Measurements from ENCODE around the gene SLC25A21. TPM values are rescaled to one million over a fixed set of nuclear protein-coding genes. Genes with fewer than 3 reads are reported as not detected.

Gene SLC25A21
- polyA plus RNA-seq, 2 of the 4 experiments (the other 2 are of a cell fraction) = 0.68 to 1.4 TPM

DNA sequence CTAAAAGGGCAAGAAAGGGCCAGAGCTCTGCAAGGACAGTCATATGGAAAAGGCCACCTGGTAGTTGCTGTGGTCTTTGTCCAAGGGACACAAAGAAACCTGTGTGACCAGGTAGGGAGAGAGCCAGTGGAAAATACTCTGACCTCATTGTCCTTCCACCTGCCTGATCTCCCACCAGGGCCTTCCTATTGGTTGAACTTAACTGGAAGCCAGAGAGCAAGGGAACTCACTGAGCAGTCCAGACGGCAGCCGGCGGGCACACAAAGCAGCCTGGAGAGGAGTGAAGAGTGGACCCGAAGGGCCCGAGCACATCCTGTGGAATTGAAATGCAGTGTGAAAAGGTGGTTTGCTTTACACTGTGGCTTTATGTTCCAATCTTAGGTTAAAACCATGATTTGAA, 120.7 kb downstream of the SLC25A21 start:
- no peak overlapping the region for H3K27ac ChIP-seq
- no peaks in the 10 kb centered on the region for H3K9me3 ChIP-seq
- DNase-seq (ENCODE audit: low read depth in 1 of 2, low spot score in 1 of 2) (no peak), FAIRE-seq (no peak), ATAC-seq (no peak)
- POLR2A ChIA-PET = no interaction called here
- peaks cover 10% of the 10 kb centered on the region; the same call in 1 of the 3 replicates for H3K4me1 ChIP-seq
- H3K4me2 ChIP-seq = no peak overlapping the region
- TF ChIP-seq BHLHE40 (IDR thresholded peaks at IDR 0.05; ENCODE audit: low read depth, low read length) = no peak
- no peak for TF ChIP-seq MAZ (IDR thresholded peaks at IDR 0.05; ENCODE audit: borderline replicate concordance, low read depth, low read length)
- TF ChIP-seq EP300 (IDR thresholded peaks at IDR 0.05) = no peak
- TF ChIP-seq RAD21 (conservative IDR thresholded peaks at IDR 0.05 in 1 of 2, IDR thresholded peaks at IDR 0.05 in 1 of 2) = no peak
- TF ChIP-seq EHMT2 (IDR thresholded peaks at IDR 0.05; ENCODE audit: low read depth) = no peak
- no peak for TF ChIP-seq CBX8 (IDR thresholded peaks at IDR 0.05)
- TF ChIP-seq POLR2A (IDR thresholded peaks at IDR 0.05; ENCODE audit: low read length) = no peak
- no peak for TF ChIP-seq NFE2L2 (conservative IDR thresholded peaks at IDR 0.05; ENCODE audit: low read length)
- TF ChIP-seq, protein P1, sequence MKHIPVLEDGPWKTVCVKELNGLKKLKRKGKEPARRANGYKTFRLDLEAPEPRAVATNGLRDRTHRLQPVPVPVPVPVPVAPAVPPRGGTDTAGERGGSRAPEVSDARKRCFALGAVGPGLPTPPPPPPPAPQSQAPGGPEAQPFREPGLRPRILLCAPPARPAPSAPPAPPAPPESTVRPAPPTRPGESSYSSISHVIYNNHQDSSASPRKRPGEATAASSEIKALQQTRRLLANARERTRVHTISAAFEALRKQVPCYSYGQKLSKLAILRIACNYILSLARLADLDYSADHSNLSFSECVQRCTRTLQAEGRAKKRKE (CRISPR knock-in tag; IDR thresholded peaks at IDR 0.05; ENCODE audit: low read depth) = no peak
- TF ChIP-seq EHF (CRISPR knock-in tag; IDR thresholded peaks at IDR 0.05) = no peak
- no peak for TF ChIP-seq MAFK (IDR thresholded peaks at IDR 0.05; ENCODE audit: partially characterized antibody)
- no peak for TF ChIP-seq ZSCAN20 (CRISPR knock-in tag; IDR thresholded peaks at IDR 0.05)
- TF ChIP-seq, protein P2, sequence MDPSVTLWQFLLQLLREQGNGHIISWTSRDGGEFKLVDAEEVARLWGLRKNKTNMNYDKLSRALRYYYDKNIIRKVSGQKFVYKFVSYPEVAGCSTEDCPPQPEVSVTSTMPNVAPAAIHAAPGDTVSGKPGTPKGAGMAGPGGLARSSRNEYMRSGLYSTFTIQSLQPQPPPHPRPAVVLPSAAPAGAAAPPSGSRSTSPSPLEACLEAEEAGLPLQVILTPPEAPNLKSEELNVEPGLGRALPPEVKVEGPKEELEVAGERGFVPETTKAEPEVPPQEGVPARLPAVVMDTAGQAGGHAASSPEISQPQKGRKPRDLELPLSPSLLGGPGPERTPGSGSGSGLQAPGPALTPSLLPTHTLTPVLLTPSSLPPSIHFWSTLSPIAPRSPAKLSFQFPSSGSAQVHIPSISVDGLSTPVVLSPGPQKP (IDR thresholded peaks at IDR 0.05; ENCODE audit: low read depth, low read length) = no peak
- no peak for TF ChIP-seq RNF2 (IDR thresholded peaks at IDR 0.05; ENCODE audit: borderline replicate concordance, low read depth)
- no peak for TF ChIP-seq MYC (IDR thresholded peaks at IDR 0.05; ENCODE audit: borderline replicate concordance, low read length)
- TF ChIP-seq, protein P3, sequence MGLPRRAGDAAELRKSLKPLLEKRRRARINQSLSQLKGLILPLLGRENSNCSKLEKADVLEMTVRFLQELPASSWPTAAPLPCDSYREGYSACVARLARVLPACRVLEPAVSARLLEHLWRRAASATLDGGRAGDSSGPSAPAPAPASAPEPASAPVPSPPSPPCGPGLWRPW (IDR thresholded peaks at IDR 0.05) = no peak
- TF ChIP-seq, protein P4, sequence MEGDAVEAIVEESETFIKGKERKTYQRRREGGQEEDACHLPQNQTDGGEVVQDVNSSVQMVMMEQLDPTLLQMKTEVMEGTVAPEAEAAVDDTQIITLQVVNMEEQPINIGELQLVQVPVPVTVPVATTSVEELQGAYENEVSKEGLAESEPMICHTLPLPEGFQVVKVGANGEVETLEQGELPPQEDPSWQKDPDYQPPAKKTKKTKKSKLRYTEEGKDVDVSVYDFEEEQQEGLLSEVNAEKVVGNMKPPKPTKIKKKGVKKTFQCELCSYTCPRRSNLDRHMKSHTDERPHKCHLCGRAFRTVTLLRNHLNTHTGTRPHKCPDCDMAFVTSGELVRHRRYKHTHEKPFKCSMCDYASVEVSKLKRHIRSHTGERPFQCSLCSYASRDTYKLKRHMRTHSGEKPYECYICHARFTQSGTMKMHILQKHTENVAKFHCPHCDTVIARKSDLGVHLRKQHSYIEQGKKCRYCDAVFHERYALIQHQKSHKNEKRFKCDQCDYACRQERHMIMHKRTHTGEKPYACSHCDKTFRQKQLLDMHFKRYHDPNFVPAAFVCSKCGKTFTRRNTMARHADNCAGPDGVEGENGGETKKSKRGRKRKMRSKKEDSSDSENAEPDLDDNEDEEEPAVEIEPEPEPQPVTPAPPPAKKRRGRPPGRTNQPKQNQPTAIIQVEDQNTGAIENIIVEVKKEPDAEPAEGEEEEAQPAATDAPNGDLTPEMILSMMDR (IDR thresholded peaks at IDR 0.05) = no peak
- H3K4me3 ChIP-seq = no peak overlapping the region
- CTCF ChIA-PET = no interaction called here
- WGBS (ENCODE audit: missing lambda C conversion rate) = 96% methylated on average over 5 of the region's 5 CpGs

DNA sequence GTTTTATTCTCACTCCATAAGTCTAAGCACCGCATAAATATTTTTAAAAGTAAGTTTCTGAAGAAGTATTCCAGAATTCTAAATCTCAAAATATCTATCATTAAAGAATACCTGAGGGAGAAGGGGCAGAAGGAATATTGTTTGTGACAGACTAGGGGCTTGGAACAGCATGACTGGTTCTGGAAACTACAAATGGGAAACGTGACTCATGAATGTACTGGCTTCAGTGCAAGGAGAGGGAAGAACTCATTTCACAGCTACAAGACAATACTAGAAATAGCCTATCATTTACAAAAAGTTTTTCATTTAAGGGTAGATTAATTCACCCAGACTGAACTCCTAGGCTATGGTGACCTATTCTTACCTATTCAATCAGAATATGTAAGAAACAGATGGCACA, 121.3 kb downstream of the SLC25A21 start:
- Histone ChIP-seq H3K4me1 (peaks cover 10% of the 10 kb centered on the region; the same call in 1 of the 3 replicates), H3K9me3 (no peaks in the 10 kb centered on the region), H3K4me2 (no peak overlapping the region), H3K4me3 (no peak overlapping the region), H3K27ac (no peak overlapping the region)
- FAIRE-seq (no peak), DNase-seq (ENCODE audit: low read depth in 1 of 2, low spot score in 1 of 2) (no peak), ATAC-seq (no peak)
- POLR2A ChIA-PET = no interaction called here
- WGBS (ENCODE audit: missing lambda C conversion rate) = 82% methylated on average over 2 of the region's 2 CpGs
- CTCF ChIA-PET = no interaction called here
- TF ChIP-seq POLR2A (IDR thresholded peaks at IDR 0.05; ENCODE audit: low read length) (no peak), FOXS1 (CRISPR knock-in tag; IDR thresholded peaks at IDR 0.05) (no peak), FOSL2 (IDR thresholded peaks at IDR 0.05) (no peak), FOSL2 (CRISPR knock-in tag; IDR thresholded peaks at IDR 0.05) (no peak), HOXB13 (CRISPR knock-in tag; IDR thresholded peaks at IDR 0.05; ENCODE audit: low read depth) (no peak), EHMT2 (IDR thresholded peaks at IDR 0.05; ENCODE audit: low read depth) (no peak), MAFK (IDR thresholded peaks at IDR 0.05; ENCODE audit: partially characterized antibody) (no peak), CEBPB (IDR thresholded peaks at IDR 0.05) (no peak), NFE2L2 (conservative IDR thresholded peaks at IDR 0.05; ENCODE audit: low read length) (no peak)
- TF ChIP-seq, protein P4 (IDR thresholded peaks at IDR 0.05) = no peak
- TF ChIP-seq, protein P5, sequence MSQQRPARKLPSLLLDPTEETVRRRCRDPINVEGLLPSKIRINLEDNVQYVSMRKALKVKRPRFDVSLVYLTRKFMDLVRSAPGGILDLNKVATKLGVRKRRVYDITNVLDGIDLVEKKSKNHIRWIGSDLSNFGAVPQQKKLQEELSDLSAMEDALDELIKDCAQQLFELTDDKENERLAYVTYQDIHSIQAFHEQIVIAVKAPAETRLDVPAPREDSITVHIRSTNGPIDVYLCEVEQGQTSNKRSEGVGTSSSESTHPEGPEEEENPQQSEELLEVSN (IDR thresholded peaks at IDR 0.05; ENCODE audit: borderline replicate concordance, low read depth) = no peak
